ENCODE data around the gene IMPDH1.

IMPDH1 gene

DNA sequence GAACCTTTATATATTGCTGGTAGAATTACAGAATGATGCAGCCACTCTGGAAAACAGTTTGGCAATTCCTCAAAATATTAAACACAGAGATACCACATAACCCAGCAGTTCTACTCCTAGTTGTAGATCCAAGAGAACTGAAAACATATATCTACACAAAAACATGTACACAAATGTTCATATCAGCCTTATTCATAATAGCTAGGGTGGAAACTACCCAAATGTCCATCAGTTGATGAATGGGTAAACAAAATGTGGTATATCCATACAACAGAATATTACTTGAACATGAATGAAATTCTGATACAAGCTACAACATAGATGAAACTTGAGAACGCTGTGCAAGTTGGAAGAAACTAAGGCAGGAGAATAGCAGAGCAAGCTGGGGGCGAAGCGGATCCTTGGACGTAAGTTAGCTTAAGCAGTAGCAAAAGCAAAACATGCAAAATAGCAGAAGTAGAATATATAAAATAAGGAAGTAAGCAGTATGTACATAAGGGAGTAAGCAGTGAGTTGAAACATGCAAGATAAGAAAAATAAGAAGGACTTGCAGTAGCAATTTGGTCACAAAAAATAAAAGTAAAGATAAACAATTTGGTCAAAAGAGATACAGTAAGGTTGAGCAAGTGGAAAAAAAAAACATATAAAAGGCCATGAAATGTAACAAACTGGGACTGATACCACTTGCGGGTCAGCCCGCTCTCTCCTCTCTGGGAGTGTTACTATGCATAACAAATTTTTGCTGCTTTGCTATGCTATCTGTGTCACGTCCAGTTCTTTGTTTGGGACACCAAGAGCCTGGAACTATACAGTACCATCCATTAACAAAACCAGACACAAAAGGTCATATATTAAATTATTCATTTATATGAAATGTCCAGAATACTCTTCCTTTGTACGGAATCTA is 27.9 kb upstream of the IMPDH1 start:
- H2AFZ ChIP-seq (ENCODE audit: low read depth, low read length): peak overlapping the region; percentile 79
- H3K9me3 ChIP-seq (ENCODE audit: insufficient read depth, low read length): no peaks in the 10 kb centered on the region
- peak overlapping the region; percentile 88 for H3K27ac ChIP-seq (ENCODE audit: low read length)
- TF ChIP-seq, protein P1, sequence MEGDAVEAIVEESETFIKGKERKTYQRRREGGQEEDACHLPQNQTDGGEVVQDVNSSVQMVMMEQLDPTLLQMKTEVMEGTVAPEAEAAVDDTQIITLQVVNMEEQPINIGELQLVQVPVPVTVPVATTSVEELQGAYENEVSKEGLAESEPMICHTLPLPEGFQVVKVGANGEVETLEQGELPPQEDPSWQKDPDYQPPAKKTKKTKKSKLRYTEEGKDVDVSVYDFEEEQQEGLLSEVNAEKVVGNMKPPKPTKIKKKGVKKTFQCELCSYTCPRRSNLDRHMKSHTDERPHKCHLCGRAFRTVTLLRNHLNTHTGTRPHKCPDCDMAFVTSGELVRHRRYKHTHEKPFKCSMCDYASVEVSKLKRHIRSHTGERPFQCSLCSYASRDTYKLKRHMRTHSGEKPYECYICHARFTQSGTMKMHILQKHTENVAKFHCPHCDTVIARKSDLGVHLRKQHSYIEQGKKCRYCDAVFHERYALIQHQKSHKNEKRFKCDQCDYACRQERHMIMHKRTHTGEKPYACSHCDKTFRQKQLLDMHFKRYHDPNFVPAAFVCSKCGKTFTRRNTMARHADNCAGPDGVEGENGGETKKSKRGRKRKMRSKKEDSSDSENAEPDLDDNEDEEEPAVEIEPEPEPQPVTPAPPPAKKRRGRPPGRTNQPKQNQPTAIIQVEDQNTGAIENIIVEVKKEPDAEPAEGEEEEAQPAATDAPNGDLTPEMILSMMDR (IDR thresholded peaks at IDR 0.05; ENCODE audit: low read depth, low read length): no peak
- TF ChIP-seq EZH2phosphoT487 (IDR thresholded peaks at IDR 0.05; ENCODE audit: low read depth): no peak
- peak overlapping the region; percentile 65 for H3K4me2 ChIP-seq (ENCODE audit: low read length)
- peak overlapping the region; percentile 54 for H3K4me3 ChIP-seq (ENCODE audit: low read length)
- no peaks in the 10 kb centered on the region for H3K36me3 ChIP-seq (replicated peaks; ENCODE audit: low read depth, low read length)
- H3K27me3 ChIP-seq (ENCODE audit: low read depth, low read length): no peaks in the 10 kb centered on the region
- H4K20me1 ChIP-seq (ENCODE audit: insufficient read depth, low read length): no peaks in the 10 kb centered on the region
- H3K4me1 ChIP-seq (ENCODE audit: low read length): peaks cover 60% of the 10 kb centered on the region
- peak overlapping the region; percentile 38 for H3K9ac ChIP-seq (ENCODE audit: low read length)
- H3K79me2 ChIP-seq (ENCODE audit: low read length): no peaks in the 10 kb centered on the region

DNA sequence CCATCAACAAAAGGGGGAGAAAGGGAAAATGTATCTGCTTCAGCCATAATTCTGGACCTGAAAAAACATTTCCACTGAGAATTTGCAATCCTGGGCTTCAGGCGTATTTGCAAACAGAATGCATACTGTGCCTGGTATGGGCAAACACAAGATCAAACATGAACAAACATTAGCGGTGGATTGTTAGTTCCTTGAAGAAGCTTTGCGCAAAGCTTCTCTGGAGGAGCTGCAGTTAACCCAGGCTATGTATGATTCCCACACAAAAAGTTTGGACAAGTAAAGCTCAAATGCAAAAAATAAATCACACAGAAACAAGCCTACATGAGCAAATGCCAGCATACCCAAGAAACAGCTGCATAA is 25.5 kb upstream of the IMPDH1 start:
- H3K27me3 ChIP-seq (ENCODE audit: low read depth, low read length): no peaks in the 10 kb centered on the region
- H3K4me2 ChIP-seq (ENCODE audit: low read length): no peak overlapping the region
- H3K9me3 ChIP-seq (ENCODE audit: insufficient read depth, low read length): no peaks in the 10 kb centered on the region
- no peak overlapping the region for H3K9ac ChIP-seq (ENCODE audit: low read length)
- H3K4me1 ChIP-seq (ENCODE audit: low read length): peaks cover 60% of the 10 kb centered on the region
- H4K20me1 ChIP-seq (ENCODE audit: insufficient read depth, low read length): no peaks in the 10 kb centered on the region
- H3K4me3 ChIP-seq (ENCODE audit: low read length): no peak overlapping the region
- H2AFZ ChIP-seq (ENCODE audit: low read depth, low read length): no peak overlapping the region
- no peaks in the 10 kb centered on the region for H3K79me2 ChIP-seq (ENCODE audit: low read length)
- no peak overlapping the region for H3K27ac ChIP-seq (ENCODE audit: low read length)
- no peaks in the 10 kb centered on the region for H3K36me3 ChIP-seq (replicated peaks; ENCODE audit: low read depth, low read length)
- TF ChIP-seq, protein P1 (IDR thresholded peaks at IDR 0.05; ENCODE audit: low read depth, low read length): no peak
- TF ChIP-seq EZH2phosphoT487 (IDR thresholded peaks at IDR 0.05; ENCODE audit: low read depth): no peak

DNA sequence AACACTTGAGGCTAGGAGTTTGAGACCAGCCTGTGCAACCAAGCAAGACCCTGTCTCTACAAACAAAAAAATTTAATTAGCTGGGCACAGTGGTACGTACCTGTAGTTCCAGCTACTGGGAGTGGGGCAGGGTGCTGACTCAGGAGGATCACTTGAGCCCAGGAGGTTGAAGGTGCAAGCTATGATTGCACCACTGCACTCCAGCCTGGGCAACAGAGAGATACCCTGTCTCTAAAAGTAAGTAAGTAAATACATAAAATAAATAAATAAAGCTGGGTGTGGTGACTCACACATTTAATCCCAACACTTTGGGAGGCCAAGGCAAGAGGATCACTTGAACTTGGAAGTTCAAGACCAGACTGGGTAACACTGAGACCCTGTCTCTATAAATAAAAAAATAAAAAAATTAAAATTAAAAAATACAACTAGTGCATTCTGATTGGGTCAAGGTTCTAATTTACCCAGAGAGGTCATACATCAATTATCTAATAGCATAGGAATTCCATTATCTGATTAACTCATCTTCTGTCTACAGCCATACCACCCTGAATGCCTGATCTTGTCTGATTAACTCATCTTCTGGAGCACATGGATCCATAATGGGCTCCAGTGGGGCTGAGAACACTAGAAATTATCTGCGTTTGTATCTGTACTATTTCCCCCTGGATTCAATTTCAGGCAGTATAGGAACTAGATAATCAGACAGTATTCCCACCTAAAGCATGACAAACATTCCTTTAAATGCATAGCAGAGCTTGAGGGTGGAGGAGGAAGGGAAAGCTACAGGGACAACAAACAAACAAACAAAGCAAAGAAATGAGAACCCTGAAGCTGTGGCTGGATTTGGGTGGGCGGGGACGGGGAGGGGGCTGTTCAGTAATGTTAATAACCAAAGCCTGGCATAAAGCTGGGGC is 24.9 kb upstream of the IMPDH1 start:
- peaks cover 61% of the 10 kb centered on the region for H3K4me1 ChIP-seq (ENCODE audit: low read length)
- no peak for TF ChIP-seq EZH2phosphoT487 (IDR thresholded peaks at IDR 0.05; ENCODE audit: low read depth)
- TF ChIP-seq, protein P1 (IDR thresholded peaks at IDR 0.05; ENCODE audit: low read depth, low read length): no peak
- no peaks in the 10 kb centered on the region for H3K79me2 ChIP-seq (ENCODE audit: low read length)
- no peak overlapping the region for H3K4me3 ChIP-seq (ENCODE audit: low read length)
- no peak overlapping the region for H3K9ac ChIP-seq (ENCODE audit: low read length)
- no peak overlapping the region for H3K27ac ChIP-seq (ENCODE audit: low read length)
- H3K9me3 ChIP-seq (ENCODE audit: insufficient read depth, low read length): no peaks in the 10 kb centered on the region
- H4K20me1 ChIP-seq (ENCODE audit: insufficient read depth, low read length): no peaks in the 10 kb centered on the region
- no peaks in the 10 kb centered on the region for H3K27me3 ChIP-seq (ENCODE audit: low read depth, low read length)
- H2AFZ ChIP-seq (ENCODE audit: low read depth, low read length): no peak overlapping the region
- H3K4me2 ChIP-seq (ENCODE audit: low read length): no peak overlapping the region
- no peaks in the 10 kb centered on the region for H3K36me3 ChIP-seq (replicated peaks; ENCODE audit: low read depth, low read length)

DNA sequence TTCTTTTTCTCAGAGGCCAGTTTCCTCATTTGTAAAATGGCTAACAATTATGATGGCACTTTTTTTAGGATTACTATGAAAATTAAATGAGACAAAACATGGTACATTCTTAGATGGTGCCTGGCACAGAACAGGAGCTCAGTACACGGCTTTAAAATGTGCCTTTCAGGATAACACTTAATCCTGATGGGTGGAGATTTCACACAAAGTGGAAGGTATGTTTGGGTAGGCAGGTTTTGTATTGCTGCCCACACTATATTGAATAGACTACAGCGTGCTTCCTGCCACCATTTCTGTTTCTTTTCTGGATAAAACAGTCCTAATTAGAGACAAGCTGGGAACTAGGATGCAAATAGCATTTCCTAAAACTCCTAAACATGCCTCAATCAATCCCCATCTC is 22.0 kb upstream of the IMPDH1 start:
- Histone ChIP-seq H3K36me3 (replicated peaks; ENCODE audit: low read depth, low read length) (no peaks in the 10 kb centered on the region), H3K4me2 (ENCODE audit: low read length) (no peak overlapping the region), H3K27me3 (ENCODE audit: low read depth, low read length) (no peaks in the 10 kb centered on the region), H3K79me2 (ENCODE audit: low read length) (no peaks in the 10 kb centered on the region), H3K27ac (ENCODE audit: low read length) (no peak overlapping the region), H3K9ac (ENCODE audit: low read length) (no peak overlapping the region), H2AFZ (ENCODE audit: low read depth, low read length) (peak overlapping the region; percentile 32; the same call in 1 of the 2 replicates), H3K9me3 (ENCODE audit: insufficient read depth, low read length) (no peaks in the 10 kb centered on the region), H3K4me1 (ENCODE audit: low read length) (peaks cover 58% of the 10 kb centered on the region), H4K20me1 (ENCODE audit: insufficient read depth, low read length) (no peaks in the 10 kb centered on the region), H3K4me3 (ENCODE audit: low read length) (no peak overlapping the region)
- TF ChIP-seq, protein P1 (IDR thresholded peaks at IDR 0.05; ENCODE audit: low read depth, low read length): no peak
- no peak for TF ChIP-seq EZH2phosphoT487 (IDR thresholded peaks at IDR 0.05; ENCODE audit: low read depth)
